IMR-90 (cell line): Measurements from ENCODE around the gene SPATC1L. TPM values are rescaled to one million over a fixed set of nuclear protein-coding genes. Genes with fewer than 3 reads are reported as not detected.

Experiments
- ATAC-seq: fragments of 200-7000 bp; cut with Tn5 transposase; 2 replicates; pipeline ENCODE4 v1.9.1; 2020; ENCODE audit warnings: low read depth, mild to moderate bottlenecking, moderate library complexity
- BruUV-seq: library from RNA; stranded (reverse); fragments of 400-500 nt; replicated peaks from 2 replicates; lab custom pipeline; 2021; lab: Mats Ljungman, UMichigan
- CTCF ChIA-PET: fragments of 300-600 bp; formaldehyde crosslinking; extraction: SDS; loops from one replicate; lab custom pipeline; 2021; ENCODE audit warnings: antibody characterized with exemption; lab: Yijun Ruan, JAX
- POLR2A ChIA-PET: fragments of 300-600 bp; sonication (Branson Sonifier 250); formaldehyde crosslinking; loops from one replicate; lab custom pipeline; 2022; ENCODE audit warnings: antibody characterized with exemption; ENCODE audit not compliant: unreplicated experiment; lab: Charles Lee
- DNase-seq: peaks from one replicate; pipeline ENCODE4 v3.0.0; 2013
- H2AFZ ChIP-seq: replicated peaks from 2 replicates; pipeline ENCODE3; 2013; ENCODE audit warnings: low read length, mild to moderate bottlenecking; ENCODE audit not compliant: poor library complexity
- H2AK5ac ChIP-seq: 2 replicates; pipeline ENCODE4 v1.6.1; 2013; ENCODE audit warnings: low read depth, low read length, inconsistent platforms
- H2AK9ac ChIP-seq: replicated peaks from 2 replicates; pipeline ENCODE3; 2013; ENCODE audit warnings: mild to moderate bottlenecking, low read depth, low read length, moderate library complexity; ENCODE audit not compliant: poor library complexity
- H2BK120ac ChIP-seq: 2 replicates; pipeline ENCODE4 v1.6.1; 2013; ENCODE audit warnings: low read depth, low read length, inconsistent platforms
- H2BK15ac ChIP-seq: 3 replicates; pipeline ENCODE4 v1.6.1; 2013; ENCODE audit warnings: low read depth, low read length, inconsistent platforms
- H2BK20ac ChIP-seq: 2 replicates; pipeline ENCODE4 v1.6.1; 2013; ENCODE audit warnings: low read depth, mild to moderate bottlenecking, inconsistent platforms, low read length, moderate library complexity
- H2BK5ac ChIP-seq: 2 replicates; pipeline ENCODE4 v1.6.1; 2013; ENCODE audit warnings: mild to moderate bottlenecking, low read depth, low read length, inconsistent platforms; ENCODE audit not compliant: poor library complexity, severe bottlenecking
- H3K14ac ChIP-seq: replicated peaks from 2 replicates; pipeline ENCODE4 v1.6.1; 2013; ENCODE audit warnings: low read depth, low read length, inconsistent platforms
- H3K18ac ChIP-seq: 2 replicates; pipeline ENCODE4 v1.6.1; 2013; ENCODE audit warnings: low read depth, low read length, control low read depth
- H3K23ac ChIP-seq: 2 replicates; pipeline ENCODE4 v1.6.1; 2013; ENCODE audit warnings: low read depth, low read length, inconsistent platforms
- H3K27ac ChIP-seq: 2 replicates; pipeline ENCODE4 v1.5.1; 2013; ENCODE audit warnings: mild to moderate bottlenecking, control low read depth, low read length; ENCODE audit not compliant: insufficient read depth
- H3K27me3 ChIP-seq: 2 replicates; pipeline ENCODE4 v1.6.1; 2013; ENCODE audit warnings: low read length; ENCODE audit not compliant: control insufficient read depth, insufficient read depth
- H3K36me3 ChIP-seq: 2 replicates; pipeline ENCODE4 v1.6.1; 2013; ENCODE audit warnings: low read length, mixed read lengths; ENCODE audit not compliant: control insufficient read depth, insufficient read depth
- H3K4ac ChIP-seq: 2 replicates; pipeline ENCODE4 v1.6.1; 2013; ENCODE audit warnings: low read depth, low read length, inconsistent platforms
- H3K4me1 ChIP-seq: 2 replicates; pipeline ENCODE4 v1.6.1; 2013; ENCODE audit warnings: low read length, mixed read lengths; ENCODE audit not compliant: control insufficient read depth, insufficient read depth
- H3K4me2 ChIP-seq: 2 replicates; pipeline ENCODE4 v1.6.1; 2013; ENCODE audit warnings: low read depth, mild to moderate bottlenecking, control low read depth, low read length, moderate library complexity
- H3K4me3 ChIP-seq: 2 replicates; pipeline ENCODE4 v1.5.1; 2013; ENCODE audit warnings: low read depth, mild to moderate bottlenecking, control low read depth, low read length, moderate library complexity; ENCODE audit not compliant: insufficient read depth
- H3K56ac ChIP-seq: 2 replicates; pipeline ENCODE4 v1.6.1; 2013; ENCODE audit warnings: low read length, inconsistent platforms; ENCODE audit not compliant: insufficient read depth; ENCODE audit errors: extremely low read depth
- H3K79me1 ChIP-seq, 2 experiments: 2 replicates each; pipeline ENCODE4 v1.6.1; 2013; ENCODE audit warnings: low read length in 2 of 2, inconsistent platforms in 1 of 2, low read depth in 1 of 2
- H3K9ac ChIP-seq: 2 replicates; pipeline ENCODE4 v1.6.1; 2013; ENCODE audit warnings: low read depth, low read length, control low read depth
- H3K9me1 ChIP-seq: 2 replicates; pipeline ENCODE4 v1.6.1; 2013; ENCODE audit warnings: low read length, inconsistent platforms; ENCODE audit not compliant: insufficient read depth
- H3K9me3 ChIP-seq: 2 replicates; pipeline ENCODE4 v1.6.1; 2013; ENCODE audit warnings: low read length; ENCODE audit not compliant: control insufficient read depth, insufficient read depth
- H4K20me1 ChIP-seq: 2 replicates; pipeline ENCODE4 v1.6.1; 2013; ENCODE audit warnings: low read length, inconsistent platforms; ENCODE audit not compliant: insufficient read depth
- H4K5ac ChIP-seq: 2 replicates; pipeline ENCODE4 v1.6.1; 2013; ENCODE audit warnings: mild to moderate bottlenecking, low read depth, low read length, control low read depth
- H4K8ac ChIP-seq, 2 experiments: 2 replicates each; pipeline ENCODE4 v1.6.1; 2013; ENCODE audit warnings: low read depth in 2 of 2, low read length in 2 of 2, control low read depth in 1 of 2, inconsistent platforms in 1 of 2
- H4K91ac ChIP-seq: 2 replicates; pipeline ENCODE4 v1.6.1; 2013; ENCODE audit warnings: low read depth, low read length, inconsistent platforms; ENCODE audit not compliant: insufficient read depth
- CEBPB ChIP-seq: IDR thresholded peaks from 2 replicates; pipeline ENCODE4 v1.6.1; 2012; ENCODE audit warnings: low read depth, low read length, improper control_type of control experiment
- MAFK ChIP-seq: IDR thresholded peaks from 2 replicates; pipeline ENCODE4 v1.6.1; 2012; ENCODE audit warnings: low read depth, low read length, improper control_type of control experiment
- MAZ ChIP-seq: IDR thresholded peaks from 2 replicates; pipeline ENCODE4 v1.6.1; 2012; ENCODE audit warnings: low read depth, mild to moderate bottlenecking, low read length, improper control_type of control experiment, moderate library complexity, borderline replicate concordance
- MXI1 ChIP-seq: IDR thresholded peaks from 2 replicates; pipeline ENCODE4 v1.6.1; 2012; ENCODE audit warnings: low read depth, mild to moderate bottlenecking, low read length, moderate library complexity, borderline replicate concordance
- NFE2L2 ChIP-seq: fragments of 150-350 bp; IDR thresholded peaks from 2 replicates; pipeline ENCODE4 v1.6.1; 2016; ENCODE audit warnings: low read depth, mild to moderate bottlenecking, low read length
- POLR2A ChIP-seq: IDR thresholded peaks from 2 replicates; pipeline ENCODE4 v1.6.1; 2012; ENCODE audit warnings: mild to moderate bottlenecking, low read depth, low read length
- SMC3 ChIP-seq: fragments of 150-350 bp; IDR thresholded peaks from 2 replicates; pipeline ENCODE4 v1.6.1; 2016; ENCODE audit warnings: low read depth, mild to moderate bottlenecking, antibody characterized with exemption, low read length, moderate library complexity
- WGBS, 2 experiments: methylation state at CpG; one replicate each; pipeline versions ENCODE4 v1.1.5 to v1.1.7; 2013; ENCODE audit warnings: missing lambda C conversion rate in 2 of 2; ENCODE audit not compliant: insufficient read length in 1 of 2; ENCODE audit errors: extremely low coverage in 2 of 2; 5-methylcytosine and 5-hydroxymethylcytosine counted together
- dilution Hi-C: fragments of 300-500 bp; cut with HindIII; formaldehyde crosslinking; loops from one replicate; pipeline ENCODE4 v1.14.3; 2018; ENCODE audit warnings: low sequenced_read_pairs; ENCODE audit not compliant: unreplicated experiment
- in situ Hi-C: fragments of 300-500 bp; cut with MboI; formaldehyde crosslinking; loops from 3 replicates; pipeline ENCODE4 v1.14.3; 2019; ENCODE audit warnings: low sequenced_read_pairs, inconsistent platforms, mixed read lengths
- intact Hi-C: fragments of 100-400 bp; cut with micrococcal nuclease; formaldehyde crosslinking; loops from 2 replicates; pipeline ENCODE4 v1.10.0; 2022
- polyA plus RNA-seq, 3 experiments: library from polyadenylated mRNA; depleted of rRNA; stranded (reverse); fragments of >200 nt; gene quantifications; 2 replicates each; pipeline ENCODE4 v1.2.3, GENCODE V29; 2012; ENCODE audit warnings: low replicate concordance in 1 of 3
- total RNA-seq: library from RNA; depleted of rRNA; stranded (reverse); fragments of >200 nt; gene quantifications from 2 replicates; pipeline ENCODE4 v1.2.3, GENCODE V29; 2012
- TF ChIP-seq, protein P1 (sequence below): fragments of 150-350 bp; IDR thresholded peaks from 2 replicates; pipeline ENCODE4 v1.6.1; 2016; ENCODE audit warnings: low read depth, mild to moderate bottlenecking, low read length, moderate library complexity, borderline replicate concordance

SPATC1L gene
- total and polyA plus RNA-seq, 2 of the 4 experiments (the other 2 are of a cell fraction), result 3.8 to 17.2 TPM

DNA sequence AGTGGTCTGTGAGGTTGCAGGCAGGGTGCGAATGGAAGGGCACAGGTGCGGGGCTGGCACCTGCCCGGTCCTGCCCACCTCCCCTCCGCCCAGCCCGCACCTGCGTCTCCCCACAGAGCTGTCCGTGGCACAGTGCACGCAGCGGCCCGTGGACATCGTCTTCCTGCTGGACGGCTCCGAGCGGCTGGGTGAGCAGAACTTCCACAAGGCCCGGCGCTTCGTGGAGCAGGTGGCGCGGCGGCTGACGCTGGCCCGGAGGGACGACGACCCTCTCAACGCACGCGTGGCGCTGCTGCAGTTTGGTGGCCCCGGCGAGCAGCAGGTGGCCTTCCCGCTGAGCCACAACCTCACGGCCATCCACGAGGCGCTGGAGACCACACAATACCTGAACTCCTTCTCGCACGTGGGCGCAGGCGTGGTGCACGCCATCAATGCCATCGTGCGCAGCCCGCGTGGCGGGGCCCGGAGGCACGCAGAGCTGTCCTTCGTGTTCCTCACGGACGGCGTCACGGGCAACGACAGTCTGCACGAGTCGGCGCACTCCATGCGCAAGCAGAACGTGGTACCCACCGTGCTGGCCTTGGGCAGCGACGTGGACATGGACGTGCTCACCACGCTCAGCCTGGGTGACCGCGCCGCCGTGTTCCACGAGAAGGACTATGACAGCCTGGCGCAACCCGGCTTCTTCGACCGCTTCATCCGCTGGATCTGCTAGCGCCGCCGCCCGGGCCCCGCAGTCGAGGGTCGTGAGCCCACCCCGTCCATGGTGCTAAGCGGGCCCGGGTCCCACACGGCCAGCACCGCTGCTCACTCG lies 52.2 kb downstream of the SPATC1L start (continued):
- no peak for TF ChIP-seq MAZ

DNA sequence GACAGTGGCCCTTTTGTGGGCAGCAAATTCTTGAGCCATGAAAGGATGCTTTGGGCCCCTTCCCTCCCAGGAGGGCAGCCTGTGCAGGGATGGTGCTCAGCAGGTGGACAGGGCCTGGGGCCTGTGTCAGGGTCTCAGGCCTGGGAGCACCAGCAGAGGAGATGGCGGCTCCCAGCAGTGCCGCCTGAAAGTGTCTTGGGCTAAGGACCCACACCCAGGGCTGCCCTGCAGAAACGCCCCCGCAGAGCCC lies 52.7 kb downstream of the SPATC1L start:
- Histone ChIP-seq H3K4me3 (no peak overlapping the region), H3K23ac (no peak overlapping the region), H2BK5ac (no peak overlapping the region), H2AFZ (peak overlapping the region; percentile 13), H3K4me2 (no peak overlapping the region), H3K14ac (no peak overlapping the region), H2AK9ac (no peak overlapping the region), H3K79me1 (peaks cover 0 to 33% of the 10 kb centered on the region in 2 experiments; a peak in 2 of 4 replicates), H4K20me1 (peaks cover 86% of the 10 kb centered on the region), H3K4ac (no peak overlapping the region), H2BK120ac (no peak overlapping the region), H2BK15ac (no peak overlapping the region), H3K36me3 (peaks cover 54% of the 10 kb centered on the region; the same call in 1 of the 2 replicates), H3K27ac (no peak overlapping the region), H4K91ac (no peak overlapping the region), H3K9ac (no peak overlapping the region), H3K18ac (no peak overlapping the region), H3K9me3 (no peaks in the 10 kb centered on the region), H2AK5ac (no peak overlapping the region), H4K8ac (no peak overlapping the region), H4K5ac (no peak overlapping the region), H3K4me1 (no peaks in the 10 kb centered on the region), H3K27me3 (no peaks in the 10 kb centered on the region), H3K56ac (no peak overlapping the region), H3K9me1 (peaks cover 6% of the 10 kb centered on the region; the same call in 1 of the 2 replicates), H2BK20ac (no peak overlapping the region)
- WGBS, 2 experiments, result 88% methylated on average over 4 of the region's 4 CpGs; no CpG with 5 or more reads in 1 of the 2 experiments
- in situ Hi-C loops, result no loop called here
- DNase-seq (no peak), ATAC-seq (peak; percentile 4)
- ChIA-PET POLR2A (no interaction called here), CTCF (no interaction called here)
- no peak for TF ChIP-seq CEBPB
- TF ChIP-seq SMC3, result no peak
- TF ChIP-seq NFE2L2, result no peak
- TF ChIP-seq MXI1, result no peak
- TF ChIP-seq, protein P1, sequence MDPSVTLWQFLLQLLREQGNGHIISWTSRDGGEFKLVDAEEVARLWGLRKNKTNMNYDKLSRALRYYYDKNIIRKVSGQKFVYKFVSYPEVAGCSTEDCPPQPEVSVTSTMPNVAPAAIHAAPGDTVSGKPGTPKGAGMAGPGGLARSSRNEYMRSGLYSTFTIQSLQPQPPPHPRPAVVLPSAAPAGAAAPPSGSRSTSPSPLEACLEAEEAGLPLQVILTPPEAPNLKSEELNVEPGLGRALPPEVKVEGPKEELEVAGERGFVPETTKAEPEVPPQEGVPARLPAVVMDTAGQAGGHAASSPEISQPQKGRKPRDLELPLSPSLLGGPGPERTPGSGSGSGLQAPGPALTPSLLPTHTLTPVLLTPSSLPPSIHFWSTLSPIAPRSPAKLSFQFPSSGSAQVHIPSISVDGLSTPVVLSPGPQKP, result no peak
- TF ChIP-seq MAFK, result no peak
- TF ChIP-seq MAZ, result no peak
- TF ChIP-seq POLR2A, result no peak
- dilution Hi-C loops, result no loop called here
- BruUV-seq, result no TSS peak
- intact Hi-C loops, result no loop called here
